ENCODE results near the gene UTP11. TPM values are rescaled to one million over a fixed set of nuclear protein-coding genes. Genes with fewer than 3 reads are reported as not detected.

The UTP11 gene
- total RNA-seq, 6 experiments from 2014 or later: 6.8 to 33.1 (median 12.8) TPM

DNA sequence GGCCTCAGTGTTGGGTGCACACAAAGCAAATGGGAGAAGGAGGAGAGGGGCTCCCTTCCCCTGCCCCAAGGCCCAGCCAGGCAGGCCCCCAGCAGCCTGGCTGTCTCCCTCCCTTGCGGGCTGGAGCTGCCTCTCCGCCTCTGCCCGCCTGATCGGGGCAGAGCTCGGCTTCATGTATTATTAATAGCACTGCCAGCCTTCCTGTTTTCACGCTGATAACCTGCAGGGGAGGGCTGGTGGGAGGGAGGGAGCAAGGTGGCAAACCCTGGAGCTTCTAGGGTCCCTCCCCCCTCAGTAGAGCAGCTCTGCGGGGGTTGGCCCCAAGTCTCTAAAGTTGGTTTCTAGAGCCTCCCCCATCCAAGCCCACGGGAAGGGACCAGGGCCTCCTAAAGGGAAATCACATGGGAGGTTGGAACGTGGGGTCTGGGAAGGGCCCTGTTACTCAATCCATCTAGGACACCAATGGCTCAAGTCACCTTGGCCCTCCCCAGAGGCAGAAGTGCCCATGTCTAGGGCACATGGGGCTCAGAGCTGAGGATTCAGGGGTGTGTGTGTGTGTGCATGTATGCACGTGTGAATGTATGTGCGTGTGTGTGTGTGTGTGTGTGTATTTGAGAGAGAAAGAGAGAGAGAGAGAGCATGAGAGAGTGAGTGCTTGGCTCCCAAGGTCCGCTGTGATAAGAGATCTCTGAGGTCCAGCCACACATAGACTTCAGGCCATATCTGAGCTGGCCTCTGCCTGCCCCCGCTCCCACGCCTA is 55.9 kb downstream of the UTP11 start:
- TF ChIP-seq, protein P1, sequence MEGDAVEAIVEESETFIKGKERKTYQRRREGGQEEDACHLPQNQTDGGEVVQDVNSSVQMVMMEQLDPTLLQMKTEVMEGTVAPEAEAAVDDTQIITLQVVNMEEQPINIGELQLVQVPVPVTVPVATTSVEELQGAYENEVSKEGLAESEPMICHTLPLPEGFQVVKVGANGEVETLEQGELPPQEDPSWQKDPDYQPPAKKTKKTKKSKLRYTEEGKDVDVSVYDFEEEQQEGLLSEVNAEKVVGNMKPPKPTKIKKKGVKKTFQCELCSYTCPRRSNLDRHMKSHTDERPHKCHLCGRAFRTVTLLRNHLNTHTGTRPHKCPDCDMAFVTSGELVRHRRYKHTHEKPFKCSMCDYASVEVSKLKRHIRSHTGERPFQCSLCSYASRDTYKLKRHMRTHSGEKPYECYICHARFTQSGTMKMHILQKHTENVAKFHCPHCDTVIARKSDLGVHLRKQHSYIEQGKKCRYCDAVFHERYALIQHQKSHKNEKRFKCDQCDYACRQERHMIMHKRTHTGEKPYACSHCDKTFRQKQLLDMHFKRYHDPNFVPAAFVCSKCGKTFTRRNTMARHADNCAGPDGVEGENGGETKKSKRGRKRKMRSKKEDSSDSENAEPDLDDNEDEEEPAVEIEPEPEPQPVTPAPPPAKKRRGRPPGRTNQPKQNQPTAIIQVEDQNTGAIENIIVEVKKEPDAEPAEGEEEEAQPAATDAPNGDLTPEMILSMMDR (IDR thresholded peaks at IDR 0.05): no peak
- TF ChIP-seq POLR2A (IDR thresholded peaks at IDR 0.05): no peak
- DNase-seq (no peak), ATAC-seq (no peak)
- no peaks in the 10 kb centered on the region for H3K36me3 ChIP-seq
- no peaks in the 10 kb centered on the region for H3K27me3 ChIP-seq
- WGBS (ENCODE audit: insufficient coverage, low coverage, low lambda C conversion rate, missing lambda C conversion rate): 71% methylated on average over 6 of the region's 14 CpGs
- intact Hi-C loops (cut with DNase I): no loop called here
- H3K9me3 ChIP-seq: no peaks in the 10 kb centered on the region
- no peaks in the 10 kb centered on the region for H3K4me1 ChIP-seq
- H3K4me3 ChIP-seq: no peak overlapping the region
- no peak overlapping the region for H3K27ac ChIP-seq

DNA sequence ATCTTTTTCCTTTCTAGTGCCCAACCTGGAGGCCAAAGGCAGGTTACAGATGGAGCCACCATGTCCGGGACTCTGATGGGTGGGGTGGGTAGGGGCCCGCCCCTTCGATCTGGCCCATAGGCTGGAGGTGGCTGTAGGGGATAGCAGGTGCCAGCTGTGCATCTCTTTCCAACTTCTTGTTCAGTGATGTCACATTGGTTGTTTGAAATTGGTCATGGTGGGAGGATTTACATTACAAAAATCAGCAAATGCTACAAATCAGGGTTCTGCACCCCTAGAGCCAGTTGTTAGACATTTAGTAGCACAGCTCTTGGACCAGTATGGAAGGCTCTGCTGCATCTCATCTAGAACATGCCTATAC is 56.4 kb downstream of the UTP11 start:
- intact Hi-C loops (cut with DNase I): no loop called here
- ATAC-seq: no peak

DNA sequence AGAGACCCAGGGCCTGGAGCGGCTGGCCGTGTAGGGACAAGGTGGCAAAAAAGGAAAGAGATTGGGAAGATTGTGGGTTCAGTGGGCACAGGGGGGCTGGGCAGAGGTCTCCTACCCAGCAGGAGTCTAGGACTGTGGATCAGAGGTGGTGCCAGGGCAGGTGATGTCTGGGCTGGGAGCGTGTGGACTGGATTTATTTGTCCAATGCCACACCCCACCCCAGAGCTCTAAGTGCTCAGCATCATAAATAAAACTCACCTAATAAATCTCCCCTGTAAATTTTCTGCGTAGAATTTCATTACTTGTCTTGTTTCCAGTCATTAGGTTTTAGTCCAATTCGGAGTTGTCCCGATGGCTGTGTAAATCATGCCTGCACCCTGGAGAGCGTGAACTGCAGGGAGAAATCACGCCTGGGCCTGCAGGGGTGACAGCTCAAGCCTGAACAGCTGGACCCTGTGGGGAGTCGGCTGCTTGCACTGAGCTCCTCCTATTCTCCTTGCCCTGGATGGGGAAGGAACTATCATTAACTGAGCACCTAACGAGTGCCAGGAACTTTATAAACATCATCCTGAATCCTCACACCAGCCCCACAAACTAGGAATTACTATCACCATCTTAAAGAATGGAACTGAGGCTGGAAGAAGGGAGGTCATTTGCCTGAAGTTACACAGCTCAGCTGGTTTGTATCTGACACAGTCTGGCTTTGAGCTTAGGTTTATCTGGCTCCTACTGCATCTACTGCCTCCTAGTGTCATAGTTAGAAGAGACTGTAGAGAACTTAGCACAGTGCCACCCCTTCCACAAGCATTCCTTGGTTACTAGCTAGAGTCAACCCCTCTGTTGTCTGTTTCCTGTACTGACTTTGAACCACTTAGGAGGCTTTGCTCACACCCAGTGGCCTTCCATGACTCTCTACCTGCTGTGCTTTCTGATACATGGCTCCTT is 59.0 kb downstream of the UTP11 start:
- no peaks in the 10 kb centered on the region for H3K4me1 ChIP-seq
- no peak overlapping the region for H3K27ac ChIP-seq
- H3K9me3 ChIP-seq: no peaks in the 10 kb centered on the region
- no peaks in the 10 kb centered on the region for H3K36me3 ChIP-seq
- DNase-seq (no peak), ATAC-seq (peak in 3 of 4 donors; percentile 34 to 58 (median 37))
- intact Hi-C loops (cut with DNase I): no loop called here
- no peaks in the 10 kb centered on the region for H3K27me3 ChIP-seq
- no peak overlapping the region for H3K4me3 ChIP-seq
- TF ChIP-seq POLR2A (IDR thresholded peaks at IDR 0.05): no peak
- TF ChIP-seq, protein P1 (IDR thresholded peaks at IDR 0.05): peak in 2 of 4 donors; percentile 18 to 29
- 83% methylated on average over 6 of the region's 10 CpGs for WGBS (ENCODE audit: insufficient coverage, low coverage, low lambda C conversion rate, missing lambda C conversion rate)

More for the DNA sequence above, 56.4 kb downstream of the UTP11 start:
- Histone ChIP-seq H3K27me3 (no peaks in the 10 kb centered on the region), H3K36me3 (no peaks in the 10 kb centered on the region), H3K4me1 (no peaks in the 10 kb centered on the region), H3K9me3 (no peaks in the 10 kb centered on the region), H3K27ac (no peak overlapping the region), H3K4me3 (no peak overlapping the region)
- DNase-seq: no peak
- 74% methylated on average over 3 of the region's 3 CpGs for WGBS (ENCODE audit: insufficient coverage, low coverage, low lambda C conversion rate, missing lambda C conversion rate)
- no peak for TF ChIP-seq POLR2A (IDR thresholded peaks at IDR 0.05)
- TF ChIP-seq, protein P1 (IDR thresholded peaks at IDR 0.05): no peak

DNA sequence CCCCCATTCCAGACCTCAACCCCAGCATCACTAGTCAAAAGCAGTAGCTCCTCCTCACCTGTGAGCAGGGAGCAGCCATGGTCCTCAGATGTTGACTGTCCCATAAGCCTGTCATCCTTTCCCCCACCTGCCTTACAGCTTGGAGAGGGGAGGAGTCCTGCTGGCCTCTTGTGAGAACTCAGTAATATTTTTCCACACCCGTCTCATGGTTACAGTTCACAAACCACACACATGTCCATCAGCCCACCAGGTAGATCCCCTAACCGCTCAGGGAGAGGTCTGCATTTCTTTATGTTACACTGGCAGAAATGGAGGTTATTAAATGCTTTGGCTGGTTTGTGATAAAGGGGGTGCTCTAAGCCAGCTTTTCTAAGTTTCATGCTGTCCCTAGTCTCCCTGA is 60.3 kb downstream of the UTP11 start:
- intact Hi-C loops (cut with DNase I): no loop called here
- TF ChIP-seq POLR2A (IDR thresholded peaks at IDR 0.05): no peak
- TF ChIP-seq, protein P1 (IDR thresholded peaks at IDR 0.05): no peak
- 82% methylated on average over 2 of the region's 2 CpGs for WGBS (ENCODE audit: insufficient coverage, low coverage, low lambda C conversion rate, missing lambda C conversion rate)
- H3K27ac ChIP-seq: no peak overlapping the region
- H3K27me3 ChIP-seq: no peaks in the 10 kb centered on the region
- ATAC-seq: no peak
- H3K9me3 ChIP-seq: no peaks in the 10 kb centered on the region
- no peaks in the 10 kb centered on the region for H3K4me1 ChIP-seq
- H3K4me3 ChIP-seq: no peak overlapping the region
- no peak for DNase-seq
- H3K36me3 ChIP-seq: no peaks in the 10 kb centered on the region
